ENCODE data around the gene FSTL4. TPM values are rescaled to one million over a fixed set of nuclear protein-coding genes. Genes with fewer than 3 reads are reported as not detected.

Gene FSTL4
- total RNA-seq, 1 donor from 2014 or later = 11.3 TPM

GRCh38 chr5:133494232-133494922 is 118.0 kb downstream of the FSTL4 start:
- no peak for TF ChIP-seq CTCF (conservative IDR thresholded peaks at IDR 0.05)
- Mint-ChIP-seq H3K27ac (peak overlapping the region; percentile 38), H3K4me1 (ENCODE audit: unreplicated experiment) (peaks cover 3% of the 10 kb centered on the region), H3K9me3 (no peaks in the 10 kb centered on the region), H3K36me3 (no peaks in the 10 kb centered on the region), H3K4me3 (no peak overlapping the region), H3K27me3 (peaks cover 3% of the 10 kb centered on the region)
- DNase-seq (ENCODE audit: extremely low spot score, unreplicated experiment) = no peak

- Mint-ChIP-seq H3K27ac (no peak overlapping the region), H3K36me3 (no peaks in the 10 kb centered on the region), H3K9me3 (no peaks in the 10 kb centered on the region), H3K4me3 (no peak overlapping the region), H3K4me1 (ENCODE audit: unreplicated experiment) (peaks cover 9% of the 10 kb centered on the region), H3K27me3 (no peaks in the 10 kb centered on the region)
- no peak for DNase-seq (ENCODE audit: extremely low spot score, unreplicated experiment)
- no peak for TF ChIP-seq CTCF (conservative IDR thresholded peaks at IDR 0.05)
Observed at GRCh38 chr5:133489632-133490031, 122.7 kb downstream of the FSTL4 start.

GRCh38 chr5:133487093-133487492 is 125.2 kb downstream of the FSTL4 start:
- DNase-seq (ENCODE audit: extremely low spot score, unreplicated experiment) = no peak
- peaks cover 4% of the 10 kb centered on the region for H3K9me3 Mint-ChIP-seq
- H3K36me3 Mint-ChIP-seq = no peaks in the 10 kb centered on the region
- no peaks in the 10 kb centered on the region for H3K27me3 Mint-ChIP-seq
- H3K4me3 Mint-ChIP-seq = no peak overlapping the region
- H3K27ac Mint-ChIP-seq = peak overlapping the region; percentile 11
- TF ChIP-seq CTCF (conservative IDR thresholded peaks at IDR 0.05) = no peak
- peaks cover 14% of the 10 kb centered on the region for H3K4me1 Mint-ChIP-seq (ENCODE audit: unreplicated experiment)

GRCh38 chr5:133485468-133485867 is 126.9 kb downstream of the FSTL4 start:
- Mint-ChIP-seq H3K27me3 (no peaks in the 10 kb centered on the region), H3K27ac (no peak overlapping the region), H3K36me3 (no peaks in the 10 kb centered on the region), H3K4me3 (no peak overlapping the region), H3K4me1 (ENCODE audit: unreplicated experiment) (peaks cover 14% of the 10 kb centered on the region), H3K9me3 (peaks cover 4% of the 10 kb centered on the region)
- DNase-seq (ENCODE audit: extremely low spot score, unreplicated experiment) = no peak
- no peak for TF ChIP-seq CTCF (conservative IDR thresholded peaks at IDR 0.05)

- no peak for DNase-seq (ENCODE audit: extremely low spot score, unreplicated experiment)
- Mint-ChIP-seq H3K9me3 (peaks cover 4% of the 10 kb centered on the region), H3K4me1 (ENCODE audit: unreplicated experiment) (peaks cover 16% of the 10 kb centered on the region), H3K36me3 (no peaks in the 10 kb centered on the region), H3K27me3 (no peaks in the 10 kb centered on the region), H3K27ac (no peak overlapping the region), H3K4me3 (no peak overlapping the region)
- TF ChIP-seq CTCF (conservative IDR thresholded peaks at IDR 0.05) = no peak
Observed at GRCh38 chr5:133483406-133484090, 128.8 kb downstream of the FSTL4 start.

Measured in type B pancreatic cell (in vitro differentiated cells).